NCI-H69 (cell line): ENCODE results near the gene AAGAB.
"Not testable (repeated sequence)": the region's sequence is repeated elsewhere in the genome, so short reads cannot be mapped to it uniquely, and the experiment has no call there.

Experiments used
- DNase-seq: peaks from one replicate; lab custom pipeline; 2025; lab: John Stamatoyannopoulos, UW

The AAGAB gene

GRCh38 chr15:67253101-67253500 is 1.4 kb downstream of the AAGAB start:
- DNase-seq = no peak

- DNase-seq = no peak
Observed at GRCh38 chr15:67251318-67251717, 3.1 kb downstream of the AAGAB start.

GRCh38 chr15:67249830-67250229 is 4.6 kb downstream of the AAGAB start:
- no peak for DNase-seq

- DNase-seq = no peak
Observed at GRCh38 chr15:67248011-67248505, 6.4 kb downstream of the AAGAB start.

DNA sequence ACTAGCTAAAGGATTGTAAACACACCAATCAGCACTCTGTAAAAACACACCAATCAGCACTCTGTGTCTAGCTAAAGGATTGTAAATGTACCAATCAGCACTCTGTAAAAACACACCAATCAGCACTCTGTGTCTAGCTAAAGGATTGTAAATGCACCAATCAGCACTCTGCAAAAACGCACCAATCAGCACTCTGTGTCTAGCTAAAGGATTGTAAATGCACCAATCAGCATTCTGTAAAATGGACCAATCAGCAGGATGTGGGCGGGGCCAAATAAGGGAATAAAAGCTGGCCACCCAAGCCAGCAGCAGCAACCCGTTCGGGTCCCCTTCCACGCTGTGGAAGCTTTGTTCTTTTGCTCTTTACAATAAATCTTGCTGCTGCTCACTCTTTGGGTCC is 7.9 kb downstream of the AAGAB start:
- not testable (repeated sequence) for DNase-seq

- DNase-seq = no peak
Observed at GRCh38 chr15:67244971-67245478, 9.4 kb downstream of the AAGAB start.

DNA sequence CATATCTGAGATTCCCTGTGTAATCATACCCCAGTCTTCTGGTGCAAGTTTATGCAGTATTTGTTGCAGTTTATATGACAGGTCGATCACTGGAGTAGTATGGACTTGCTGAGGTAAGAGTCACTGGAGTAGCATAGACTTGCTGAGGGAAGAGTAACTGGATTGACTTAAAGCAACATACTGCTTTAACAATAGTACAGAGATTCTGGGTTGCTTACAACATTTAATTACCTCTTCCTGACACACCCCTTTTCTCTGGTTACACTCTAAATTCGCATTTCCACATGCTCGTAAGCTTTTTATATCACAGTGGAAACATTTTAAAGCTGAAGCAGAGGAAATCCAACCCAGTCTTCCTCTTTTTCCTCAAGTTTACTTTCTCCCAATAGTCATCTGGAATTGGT is 11.8 kb downstream of the AAGAB start:
- peak; percentile 28 for DNase-seq

GRCh38 chr15:67241132-67241855 is 13.2 kb downstream of the AAGAB start:
- DNase-seq = peak; percentile 41

DNA sequence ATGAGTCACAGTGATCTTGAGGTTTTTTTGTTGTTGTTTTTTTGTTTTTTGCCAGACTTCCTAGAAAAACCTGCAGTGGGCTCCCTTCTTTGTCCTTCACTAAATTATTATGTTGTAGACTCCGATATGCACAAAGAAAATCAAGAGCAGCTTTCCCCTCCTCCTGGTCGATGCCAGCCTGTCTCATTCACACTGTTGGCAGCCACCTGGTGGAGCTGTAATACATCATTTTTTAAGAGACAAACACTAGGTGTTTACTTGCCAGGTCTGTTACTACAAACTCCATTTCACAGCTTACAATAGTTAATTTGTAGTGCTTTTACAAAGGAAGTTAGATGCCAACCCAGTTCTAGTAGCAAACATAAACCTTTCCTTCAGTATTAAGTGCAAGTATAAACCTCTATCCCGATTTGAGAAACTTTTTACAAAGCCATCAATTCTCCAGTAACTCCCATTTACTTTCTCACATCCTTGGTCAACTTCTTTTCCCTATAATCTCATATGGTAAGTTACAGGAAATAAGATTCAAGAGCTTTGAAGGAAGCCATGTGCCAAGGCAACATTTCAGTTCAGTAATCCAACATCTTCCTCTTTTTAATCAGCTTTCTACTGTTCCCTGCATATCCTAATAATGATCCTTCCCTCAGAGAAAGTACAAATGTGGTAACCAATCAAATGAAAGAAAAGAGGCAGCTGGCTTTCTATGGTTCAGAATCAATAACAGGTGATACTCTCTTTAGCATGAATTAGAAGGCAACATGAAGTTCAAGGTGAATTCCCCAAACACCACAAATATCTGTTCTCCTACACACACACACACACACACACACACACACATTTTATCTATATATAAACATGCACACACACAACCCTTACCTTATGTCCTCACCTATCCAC is 14.0 kb downstream of the AAGAB start:
- DNase-seq = peak; percentile 66

DNA sequence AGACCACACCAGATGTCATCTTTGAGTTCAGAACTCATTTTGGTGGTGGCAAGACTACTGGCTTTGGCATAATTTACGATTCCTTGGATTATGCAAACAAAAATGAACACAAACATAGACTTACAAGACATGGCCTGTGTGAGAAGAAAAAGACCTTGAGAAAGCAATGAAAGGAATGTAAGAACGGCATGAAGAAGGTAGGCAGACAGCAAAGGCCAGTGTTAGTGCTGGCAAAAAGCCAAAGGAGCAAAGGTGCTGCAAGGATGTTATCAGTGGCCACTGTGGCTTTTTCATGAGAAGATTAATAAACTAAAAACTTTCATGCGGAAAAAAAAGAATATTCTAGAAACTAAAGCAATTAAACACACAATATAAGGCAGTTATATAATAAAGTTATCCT is 21.9 kb downstream of the AAGAB start:
- no peak for DNase-seq

GRCh38 chr15:67230504-67230903 is 24.0 kb downstream of the AAGAB start:
- DNase-seq = no peak

- no peak for DNase-seq
Observed at GRCh38 chr15:67228286-67228685, 26.2 kb downstream of the AAGAB start.

- no peak for DNase-seq
Observed at GRCh38 chr15:67227846-67228245, 26.6 kb downstream of the AAGAB start.

GRCh38 chr15:67227431-67227830 is 27.0 kb downstream of the AAGAB start:
- no peak for DNase-seq

DNA sequence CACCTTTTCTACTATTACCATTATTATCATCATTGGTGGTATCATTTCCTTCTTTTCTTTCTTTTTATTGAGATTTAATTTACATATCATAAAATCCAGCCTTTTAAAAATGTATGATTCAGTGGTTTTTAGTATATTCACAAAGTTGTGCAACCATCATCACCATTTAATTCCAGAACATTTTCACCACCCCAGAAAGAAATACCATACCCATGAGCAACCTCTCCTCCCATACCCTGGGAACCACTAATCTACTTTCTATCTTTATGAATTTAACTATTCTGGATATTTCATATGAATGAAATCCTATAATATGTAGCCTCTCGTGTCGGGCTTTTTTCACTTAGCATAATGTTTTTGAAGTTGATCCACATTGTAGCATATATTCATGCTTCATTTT is 29.1 kb downstream of the AAGAB start:
- no peak for DNase-seq

DNA sequence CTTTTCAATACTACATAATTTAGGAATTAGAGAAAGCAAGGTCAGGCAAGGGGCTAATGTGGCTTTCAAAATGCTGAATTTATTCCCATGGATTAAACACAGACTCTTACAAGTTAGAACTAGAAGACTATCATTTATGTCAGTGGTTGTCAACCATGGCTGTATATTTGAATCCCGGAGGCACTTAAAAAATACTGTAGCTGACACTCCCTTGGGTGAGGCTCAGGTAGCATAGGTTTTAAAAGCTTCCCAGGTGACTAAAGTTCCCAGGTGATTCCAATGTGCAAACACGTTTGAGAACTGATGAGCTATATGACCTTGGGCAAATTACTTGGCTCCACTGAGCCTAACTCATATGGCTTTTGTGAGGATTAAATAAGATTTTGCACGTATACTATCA is 29.6 kb downstream of the AAGAB start:
- no peak for DNase-seq

DNA sequence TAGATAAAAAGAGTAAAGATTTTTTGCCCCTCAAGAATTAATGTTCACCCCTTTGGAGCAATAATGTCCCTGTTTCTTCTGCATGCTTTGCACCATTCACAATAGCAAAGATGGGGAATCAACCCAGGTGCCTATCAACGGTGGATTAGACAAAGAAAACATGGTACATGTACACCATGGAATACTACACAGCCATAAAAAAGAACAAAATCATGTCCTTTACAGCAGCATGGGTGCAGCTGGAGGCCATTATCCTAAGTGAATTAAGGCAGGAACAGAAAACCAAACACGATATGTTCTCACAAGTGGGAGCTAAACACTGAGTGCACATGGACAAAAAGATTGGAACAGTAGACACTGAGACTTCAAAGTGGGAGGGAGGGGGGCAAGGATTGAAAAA is 35.2 kb downstream of the AAGAB start:
- no peak for DNase-seq

GRCh38 chr15:67218428-67218827 is 36.0 kb downstream of the AAGAB start:
- DNase-seq = no peak

DNA sequence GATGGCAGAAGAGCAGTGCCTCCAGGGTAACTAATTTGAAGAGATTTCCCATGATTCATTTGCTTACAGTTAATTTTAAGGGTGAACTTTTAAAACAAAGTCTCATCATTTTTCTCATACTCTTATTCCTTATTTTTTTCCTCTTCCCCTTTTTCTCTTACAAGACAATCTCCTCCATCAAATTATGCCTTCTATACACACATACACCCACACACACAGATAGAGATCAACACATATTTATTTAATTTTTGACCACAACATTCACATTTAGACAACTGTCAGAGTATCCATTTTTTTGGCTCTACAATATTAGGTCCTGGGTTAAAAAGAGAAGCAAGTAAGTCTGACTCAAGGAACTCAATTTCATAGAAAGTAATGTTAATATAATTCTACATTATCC is 37.6 kb downstream of the AAGAB start:
- DNase-seq = no peak

DNA sequence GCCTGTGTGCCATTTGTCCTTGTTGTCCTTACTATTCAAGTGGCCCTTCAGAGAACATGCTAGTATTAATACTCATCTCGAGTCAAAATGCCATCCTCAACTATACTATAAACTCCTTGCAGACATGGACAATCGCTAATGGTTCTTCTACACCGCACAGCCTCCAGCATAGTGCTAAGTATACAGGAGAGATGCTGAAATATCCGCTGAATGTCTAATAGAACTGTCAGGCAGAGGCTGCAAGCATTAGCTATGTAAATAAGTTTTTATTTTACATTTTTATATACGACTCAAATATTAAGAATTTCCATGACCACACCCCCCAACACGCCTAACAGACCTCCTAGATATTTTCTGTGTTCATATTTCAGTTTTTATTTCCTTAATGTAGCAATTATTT is 39.4 kb downstream of the AAGAB start:
- no peak for DNase-seq

DNA sequence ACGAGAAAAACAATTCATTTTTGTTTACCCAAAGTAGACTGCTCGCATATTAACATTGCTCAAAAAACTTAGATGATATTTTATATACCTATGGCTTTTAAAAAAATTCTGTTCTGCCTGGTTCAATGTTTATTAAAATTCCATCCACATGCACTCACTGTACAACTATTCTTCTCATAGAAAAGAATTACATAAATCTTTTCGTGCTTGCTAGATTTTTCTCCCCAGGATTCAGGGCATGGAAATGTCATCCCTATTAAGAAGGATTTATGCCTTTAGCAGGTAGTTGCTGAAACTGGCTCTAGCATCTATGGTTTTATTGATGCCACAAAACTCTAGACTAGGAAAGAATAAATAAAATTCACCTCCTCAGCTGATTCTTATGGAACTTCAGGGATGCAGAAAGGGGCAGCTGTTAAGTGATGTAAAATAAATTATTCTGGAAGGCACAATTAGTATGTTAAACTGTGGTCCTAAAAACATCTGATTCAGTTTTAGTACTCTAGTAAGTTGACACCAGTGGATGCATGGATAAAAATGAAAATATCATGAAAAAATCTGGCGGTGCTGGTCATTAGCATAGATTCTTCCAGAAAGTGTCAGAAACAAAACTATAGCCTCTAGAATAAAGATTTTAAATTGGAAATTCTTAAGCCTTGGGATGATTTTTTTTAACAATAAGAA is 41.6 kb downstream of the AAGAB start:
- DNase-seq = no peak

DNA sequence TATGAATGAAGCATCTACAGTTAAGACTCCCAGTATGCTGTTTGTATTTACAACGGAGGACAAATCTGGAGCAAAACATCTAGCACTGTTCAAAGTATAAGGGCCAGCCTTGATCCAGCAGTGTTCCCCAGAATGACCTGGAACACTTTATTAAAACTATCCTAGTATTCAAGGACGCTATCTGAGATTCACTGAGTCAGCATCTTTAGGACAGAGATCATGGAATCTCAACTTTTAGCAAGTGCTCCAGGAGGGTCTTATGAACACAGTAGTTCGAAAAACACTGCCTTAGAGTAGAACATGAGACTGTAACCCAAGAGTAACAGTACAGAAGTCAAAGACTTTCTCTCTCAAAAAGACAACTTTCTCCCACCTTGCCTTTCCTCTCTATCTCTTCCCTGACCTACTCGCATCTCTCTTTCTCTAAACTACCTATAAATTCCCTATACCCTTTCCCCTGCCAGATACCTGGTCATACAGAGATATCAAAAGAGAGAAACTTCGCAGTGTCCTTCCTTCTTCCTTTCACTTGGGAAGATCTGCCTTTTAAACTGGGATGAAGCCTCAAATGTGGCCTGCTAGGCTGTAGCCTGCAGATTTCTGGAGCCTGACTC is 43.8 kb downstream of the AAGAB start:
- DNase-seq = no peak
